Mucosa of descending colon (tissue), 3 donors: ENCODE measurements around the gene RPS6KA4. TPM values are rescaled to one million over a fixed set of nuclear protein-coding genes. Genes with fewer than 3 reads are reported as not detected.

ENCODE experiments used
- ATAC-seq: fragments of 200-7000 bp; cut with Tn5 transposase; one replicate; pipeline ENCODE4 v1.9.1; 2020; ENCODE audit warnings: mild to moderate bottlenecking, moderate library complexity
- DNase-seq, 3 donors: peaks; one replicate each; pipeline ENCODE4 v3.0.0-alpha.2; 2020
- H3K36me3 ChIP-seq: fragments of 200-600 bp; one replicate; pipeline ENCODE4 v1.8.0; 2021; ENCODE audit warnings: low read depth, mild to moderate bottlenecking
- H3K4me1 ChIP-seq: fragments of 200-600 bp; one replicate; pipeline ENCODE4 v1.8.0; 2021; ENCODE audit warnings: low read depth, mild to moderate bottlenecking
- H3K4me3 ChIP-seq: fragments of 200-600 bp; one replicate; pipeline ENCODE4 v1.8.0; 2021; ENCODE audit warnings: mild to moderate bottlenecking
- H3K9me3 ChIP-seq: fragments of 200-600 bp; one replicate; pipeline ENCODE4 v1.8.0; 2021; ENCODE audit warnings: mild to moderate bottlenecking
- CTCF ChIP-seq: fragments of 200-600 bp; IDR thresholded peaks from one replicate; pipeline ENCODE4 v1.8.0; 2022; ENCODE audit warnings: antibody characterized with exemption, mild to moderate bottlenecking
- intact Hi-C, 2 donors: fragments of 100-400 bp; cut with DNase I in 1 of 2; cut with micrococcal nuclease in 1 of 2; formaldehyde crosslinking; loops; one replicate each; pipeline versions ENCODE4 v1.11.0 to v1.11.1; 2022; cut with DNase I, micrococcal nuclease
- total RNA-seq, 3 donors: library from RNA; stranded (reverse); fragmentation: NEBNext Ultra II Directional in 2 of 3; extraction: Animal tissue kit (Norgen Biotek cat#: 25700) in 2 of 3; gene quantifications; one replicate each; pipeline versions ENCODE4 v1.2.1 to v1.2.4, GENCODE V29; 2021 to 2023
- donor health status: DM: no; HTN: no; CAD: no; lungs with moderate emphysema.
- donor health status: DM: no; HTN: no; CAD: no.
- donor health status: DM: no; HTN: yes; CAD: no.

Gene RPS6KA4
- total RNA-seq, 3 donors from 2014 or later = 33.6 to 39.8 (median 36.5) TPM

- no peaks in the 10 kb centered on the region for H3K9me3 ChIP-seq
- no peak overlapping the region for H3K4me3 ChIP-seq
- ATAC-seq = no peak
- DNase-seq = peak in 2 of 3 donors; percentile 34 to 43
- no peaks in the 10 kb centered on the region for H3K4me1 ChIP-seq
- no peak for TF ChIP-seq CTCF
- intact Hi-C loops = no loop called here
- H3K36me3 ChIP-seq = no peaks in the 10 kb centered on the region
Observed at GRCh38 chr11:64406221-64406946, 47.4 kb downstream of the RPS6KA4 start.

DNA sequence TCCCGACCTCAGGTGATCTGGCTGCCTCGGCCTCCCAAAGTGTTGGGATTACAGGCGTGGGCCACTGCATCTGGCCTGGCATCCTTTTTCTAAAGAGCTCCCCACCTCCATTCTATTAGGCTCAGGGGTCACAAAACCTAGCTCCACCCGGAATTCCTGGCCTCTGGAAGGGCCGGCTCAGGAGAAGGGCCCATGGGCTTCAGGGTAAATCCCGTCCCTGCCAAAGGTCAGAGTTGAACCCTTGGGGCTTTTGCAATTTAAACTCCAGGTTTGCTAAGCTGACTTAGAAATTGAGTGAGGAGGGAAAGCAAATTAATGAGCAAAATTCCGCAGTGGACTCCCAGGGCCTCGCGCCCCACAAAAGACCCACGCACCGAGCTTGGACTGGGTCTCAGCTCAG is 48.3 kb downstream of the RPS6KA4 start:
- Histone ChIP-seq H3K36me3 (no peaks in the 10 kb centered on the region), H3K4me1 (no peaks in the 10 kb centered on the region), H3K9me3 (no peaks in the 10 kb centered on the region), H3K4me3 (no peak overlapping the region)
- intact Hi-C loops = no loop called here
- ATAC-seq (no peak), DNase-seq (no peak)
- TF ChIP-seq CTCF = no peak

- H3K36me3 ChIP-seq = no peaks in the 10 kb centered on the region
- H3K9me3 ChIP-seq = no peaks in the 10 kb centered on the region
- ATAC-seq = no peak
- no peak overlapping the region for H3K4me3 ChIP-seq
- H3K4me1 ChIP-seq = no peaks in the 10 kb centered on the region
- no peak for TF ChIP-seq CTCF
- no peak for DNase-seq
- intact Hi-C loops = no loop called here
Observed at GRCh38 chr11:64407630-64408029, 48.7 kb downstream of the RPS6KA4 start.

- no peak for ATAC-seq
Observed at GRCh38 chr11:64409278-64409677, 50.3 kb downstream of the RPS6KA4 start.

GRCh38 chr11:64409707-64410403 is 50.9 kb downstream of the RPS6KA4 start:
- intact Hi-C loops = no loop called here
- H3K4me1 ChIP-seq = no peaks in the 10 kb centered on the region
- no peaks in the 10 kb centered on the region for H3K36me3 ChIP-seq
- no peak for TF ChIP-seq CTCF
- peak in 1 of 3 donors; percentile 27 for DNase-seq
- no peak overlapping the region for H3K4me3 ChIP-seq
- ATAC-seq = peak; percentile 28
- H3K9me3 ChIP-seq = no peaks in the 10 kb centered on the region

More at GRCh38 chr11:64409278-64409677, 50.3 kb downstream of the RPS6KA4 start:
- H3K4me3 ChIP-seq = no peak overlapping the region
- TF ChIP-seq CTCF = no peak
- no peaks in the 10 kb centered on the region for H3K9me3 ChIP-seq
- DNase-seq = no peak
- no peaks in the 10 kb centered on the region for H3K36me3 ChIP-seq
- no peaks in the 10 kb centered on the region for H3K4me1 ChIP-seq
- intact Hi-C loops = no loop called here
